Stimulated activated CD8-positive, alpha-beta memory T cell treated with anti-CD3 and anti-CD28 coated beads, Interleukin-15, amount 100 ng/mL, for 48 hours (primary cell): ENCODE results near the gene TMEM255B.
"Not testable (repeated sequence)": the region's sequence is repeated elsewhere in the genome, so short reads cannot be mapped to it uniquely, and the experiment has no call there.

Experiments
- DNase-seq, 2 donors: peaks; one replicate each; pipeline ENCODE4 v3.0.0-alpha.2; 2020; ENCODE audit warnings: low read depth in 2 of 2

Gene TMEM255B

DNA sequence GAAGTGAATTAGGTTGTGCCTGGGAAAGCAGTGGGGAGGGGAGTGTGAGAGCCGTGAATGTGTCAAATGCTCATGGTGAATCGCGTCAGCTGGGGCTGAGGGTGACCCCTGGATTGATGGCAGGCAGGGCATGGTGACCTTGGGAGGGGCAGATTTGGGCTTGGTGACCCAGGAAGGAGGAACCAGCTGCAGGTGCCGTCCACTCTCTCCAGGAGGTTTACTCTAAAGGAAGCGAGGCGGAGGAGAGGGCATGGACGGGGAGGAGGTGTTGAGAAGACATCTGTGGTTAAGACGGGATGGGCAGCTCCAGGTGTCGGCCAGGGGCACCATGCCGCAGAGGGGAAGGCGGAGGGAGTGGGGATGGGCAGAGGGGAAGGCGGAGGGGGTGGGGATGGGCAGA is 28.7 kb downstream of the TMEM255B start:
- DNase-seq = no peak

DNA sequence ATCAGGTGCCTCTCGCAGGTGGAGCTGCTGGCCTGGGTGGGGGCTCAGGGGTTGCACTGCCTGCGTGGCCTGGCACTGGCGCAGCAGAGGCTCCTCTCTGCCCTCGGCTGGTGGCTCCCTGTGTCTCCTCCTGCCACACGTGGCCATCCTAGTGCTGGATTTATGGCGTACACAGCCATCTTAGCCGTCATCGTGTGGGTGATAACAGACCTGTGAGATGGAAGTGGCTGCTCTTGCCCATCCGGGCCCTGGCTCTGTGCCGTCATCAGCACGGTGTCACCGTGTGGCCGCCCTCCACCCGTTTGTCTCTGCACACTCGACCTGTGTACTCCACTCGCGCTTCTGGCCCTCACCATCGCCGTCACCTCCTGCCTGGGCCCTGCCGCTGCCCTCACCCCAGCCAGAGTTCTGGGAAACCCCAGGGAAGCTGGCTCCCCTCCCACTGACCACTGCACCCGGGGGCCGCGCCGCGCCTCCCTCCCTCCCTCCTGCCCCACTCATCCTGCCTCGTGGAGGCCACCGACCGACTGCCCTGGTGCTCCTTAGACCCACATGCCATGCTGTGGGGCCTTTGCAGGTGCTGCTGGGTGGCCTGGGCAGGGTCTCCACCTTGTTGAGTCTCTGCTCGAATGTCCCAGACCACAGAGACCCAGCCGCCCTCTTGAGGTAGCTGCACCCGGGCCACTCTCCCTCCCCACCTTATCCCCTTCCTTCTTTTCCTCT is 29.5 kb downstream of the TMEM255B start:
- DNase-seq = no peak

DNA sequence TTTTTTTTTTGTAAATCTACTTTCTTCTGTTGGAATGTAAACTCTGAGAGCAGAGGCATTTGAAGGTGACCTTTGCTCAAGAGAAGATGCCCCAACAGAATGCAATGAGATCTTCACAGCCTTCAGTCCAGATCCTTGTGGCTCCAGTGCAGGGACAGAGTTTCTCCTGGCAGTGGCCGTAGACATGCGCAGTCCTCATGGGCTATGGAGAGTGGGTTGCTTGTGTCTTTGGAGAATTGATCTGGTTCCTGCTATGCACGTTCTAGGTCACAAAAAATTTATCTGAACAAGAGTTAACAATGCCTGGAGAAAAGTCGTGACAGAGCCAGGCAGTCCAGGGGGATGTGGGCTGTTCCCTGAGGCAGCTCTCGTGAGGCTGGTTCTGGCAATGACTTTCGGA is 30.1 kb downstream of the TMEM255B start:
- no peak for DNase-seq

DNA sequence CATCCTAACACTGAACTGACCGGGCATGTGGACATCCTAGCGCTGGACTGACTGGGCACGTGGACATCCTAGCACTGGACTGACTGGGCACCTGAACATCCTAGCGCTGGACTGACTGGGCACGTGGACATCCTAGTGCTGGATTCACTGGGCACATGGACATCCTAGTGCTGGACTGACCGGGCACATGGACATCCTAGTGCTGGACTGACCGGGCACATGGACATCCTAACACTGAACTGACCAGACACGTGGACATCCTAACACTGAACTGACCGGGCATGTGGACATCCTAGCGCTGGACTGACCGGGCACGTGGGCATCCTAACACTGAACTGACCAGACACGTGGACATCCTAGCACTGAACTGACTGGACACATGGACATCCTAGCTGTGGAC is 30.9 kb downstream of the TMEM255B start:
- not testable (repeated sequence) for DNase-seq

DNA sequence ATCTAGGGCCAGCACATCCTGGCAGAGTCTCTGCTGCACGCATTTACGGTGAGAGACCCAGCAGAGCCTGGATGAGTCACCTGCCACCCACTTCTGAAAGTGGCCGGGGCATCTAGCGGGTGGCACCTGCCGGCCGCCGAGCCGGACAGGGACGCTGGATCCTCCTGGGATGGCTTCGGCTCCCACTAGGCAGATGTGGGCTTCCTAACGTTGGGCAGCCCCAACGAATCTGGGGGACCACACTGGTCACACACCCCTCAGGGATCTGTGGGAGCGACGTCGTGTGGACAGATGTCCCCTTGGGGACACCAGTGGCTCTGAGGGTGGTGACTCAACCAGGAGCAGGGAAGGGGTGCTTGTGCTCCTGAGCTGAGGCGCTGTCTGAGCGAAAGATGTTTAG is 32.2 kb downstream of the TMEM255B start:
- no peak for DNase-seq

DNA sequence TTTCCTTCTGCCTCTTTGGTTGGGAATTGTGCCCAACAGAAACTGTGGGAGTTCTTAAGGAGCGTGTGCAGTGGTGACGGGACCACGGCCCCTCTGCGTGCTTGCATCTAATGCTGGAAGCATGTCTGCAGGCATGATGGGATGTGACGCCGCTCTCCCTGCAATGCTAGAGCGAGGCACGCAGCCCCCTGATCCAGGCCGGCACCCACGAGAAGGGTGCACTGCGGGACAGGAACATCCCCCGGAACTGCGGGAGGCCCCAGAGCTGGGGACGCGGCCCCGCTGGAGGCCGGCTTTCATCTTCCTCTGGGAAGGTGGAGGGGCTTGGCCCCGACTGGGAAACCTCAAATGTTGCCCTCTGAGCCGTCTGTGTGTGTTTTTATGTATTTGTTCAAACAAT is 32.7 kb downstream of the TMEM255B start:
- DNase-seq = no peak

DNA sequence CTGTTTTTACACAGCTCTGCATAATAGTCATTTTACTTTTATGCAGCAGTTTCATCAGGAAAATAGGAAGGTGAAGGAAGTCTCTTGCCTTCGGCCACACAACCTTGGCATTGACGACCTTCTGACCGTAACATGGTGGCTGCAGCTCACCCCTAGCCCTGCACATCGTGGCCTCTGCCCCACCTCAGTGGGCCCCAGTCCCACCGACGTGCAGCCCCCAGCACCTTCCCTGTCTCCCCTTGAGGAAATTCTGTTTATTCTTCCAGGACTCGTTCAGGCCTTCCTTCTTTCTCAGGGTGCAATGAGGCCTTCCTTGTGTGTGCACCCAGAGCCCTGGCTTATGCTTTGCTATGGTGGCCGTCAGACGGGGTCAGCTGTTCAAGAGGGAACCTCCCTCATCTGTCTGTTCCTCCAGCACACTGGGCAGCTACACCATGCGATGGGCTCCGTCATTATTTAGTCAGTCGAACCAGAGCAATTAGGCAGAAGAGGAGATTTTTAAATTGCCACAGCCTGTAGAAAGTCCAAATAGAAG is 33.3 kb downstream of the TMEM255B start:
- DNase-seq = no peak

DNA sequence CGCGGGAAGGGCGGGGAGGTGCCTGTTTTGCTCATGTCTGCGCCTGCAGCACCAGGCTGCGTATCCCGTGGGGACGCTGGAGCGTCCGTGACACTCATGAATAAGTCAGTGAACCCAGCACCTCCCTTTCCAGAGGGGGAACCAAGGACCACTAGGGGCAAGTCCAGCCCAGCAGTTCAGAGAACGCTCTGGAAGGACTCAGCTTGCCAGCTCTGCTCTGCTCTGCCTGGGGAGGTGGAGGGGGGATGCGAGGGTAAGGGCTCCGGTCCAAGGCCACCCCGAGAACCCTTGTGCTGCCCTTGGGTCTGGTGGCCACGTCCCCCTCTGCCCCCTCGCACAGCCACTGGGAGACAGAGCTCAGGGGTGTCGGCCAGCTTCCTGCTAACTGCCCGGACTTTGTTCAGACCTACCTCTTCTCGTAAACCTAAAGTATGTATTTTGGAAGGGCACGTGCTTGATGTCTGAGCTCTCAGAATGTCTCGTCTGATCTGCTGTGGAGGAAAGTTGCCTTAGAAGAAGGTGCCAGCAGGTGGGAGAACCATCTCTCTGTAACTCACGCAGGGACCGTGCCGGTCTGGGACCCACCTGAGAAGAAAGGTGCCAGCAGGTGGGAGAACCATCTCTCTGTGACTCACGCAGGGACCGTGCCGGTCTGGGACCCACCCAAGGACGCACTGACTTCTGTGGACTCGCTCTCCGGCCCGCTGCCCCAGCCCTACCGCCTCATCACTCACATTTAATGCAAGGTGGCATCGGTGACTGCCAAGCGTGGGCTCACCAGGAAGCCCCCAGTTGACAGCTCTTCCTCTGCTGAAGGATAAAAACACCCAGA is 34.1 kb downstream of the TMEM255B start:
- DNase-seq = no peak

DNA sequence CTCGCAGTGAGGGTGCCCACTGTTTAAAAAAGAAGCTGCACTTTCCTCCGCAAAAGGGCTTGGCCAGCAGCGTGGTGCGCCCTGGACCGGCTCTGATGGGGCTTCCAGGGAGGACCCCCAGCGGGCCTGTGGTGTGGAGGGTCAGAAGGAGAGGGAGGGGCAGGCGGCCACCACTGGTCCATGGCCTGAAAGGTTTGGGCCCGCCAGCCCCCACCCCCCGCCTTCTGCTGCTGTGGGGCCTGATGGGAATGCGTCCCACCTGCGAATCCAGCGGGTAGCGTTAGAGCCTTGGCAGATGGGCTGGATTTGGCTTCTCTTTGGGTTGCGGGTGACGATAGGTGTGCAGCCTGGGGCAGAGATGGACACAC is 34.7 kb downstream of the TMEM255B start:
- DNase-seq = no peak

DNA sequence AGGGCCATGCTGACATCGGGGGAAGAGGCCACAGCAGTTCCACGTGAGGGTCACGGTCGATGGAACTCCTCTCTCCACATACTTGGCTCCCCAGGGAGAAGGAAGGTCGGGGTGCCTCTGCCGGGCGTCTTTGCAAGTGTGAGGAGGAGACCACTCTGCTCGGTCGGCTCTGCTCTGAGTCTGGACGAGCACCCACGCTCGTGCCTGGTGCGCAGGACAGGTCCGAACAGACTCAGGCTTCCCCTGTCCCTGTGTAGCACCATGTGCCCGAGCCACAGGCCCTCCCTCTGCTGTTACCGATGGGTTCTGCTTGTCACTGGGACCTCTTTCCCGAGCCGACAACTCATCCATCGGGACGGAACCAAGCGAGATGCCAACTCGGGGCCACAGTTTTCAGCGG is 35.1 kb downstream of the TMEM255B start:
- DNase-seq = no peak

DNA sequence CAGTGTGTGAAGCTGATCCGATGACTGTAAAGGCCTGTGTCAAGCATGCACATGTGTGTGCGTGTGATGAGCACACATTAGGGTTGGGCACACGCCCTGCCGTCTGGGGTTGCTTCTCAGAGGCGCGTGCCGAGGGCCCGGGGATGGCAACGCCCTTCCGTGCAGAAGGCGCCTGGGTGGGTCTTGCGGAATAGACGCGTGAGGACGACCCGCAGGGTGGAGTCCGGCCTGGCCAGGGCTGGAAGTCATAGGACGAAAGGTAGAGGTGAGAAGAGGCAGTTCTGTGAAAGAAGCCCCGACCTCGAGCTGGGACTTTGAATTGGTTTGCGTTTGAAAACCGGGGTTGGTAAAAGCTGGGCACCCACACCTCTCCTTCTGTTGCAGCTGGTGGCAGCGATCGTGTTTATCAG is 35.7 kb downstream of the TMEM255B start:
- no peak for DNase-seq

DNA sequence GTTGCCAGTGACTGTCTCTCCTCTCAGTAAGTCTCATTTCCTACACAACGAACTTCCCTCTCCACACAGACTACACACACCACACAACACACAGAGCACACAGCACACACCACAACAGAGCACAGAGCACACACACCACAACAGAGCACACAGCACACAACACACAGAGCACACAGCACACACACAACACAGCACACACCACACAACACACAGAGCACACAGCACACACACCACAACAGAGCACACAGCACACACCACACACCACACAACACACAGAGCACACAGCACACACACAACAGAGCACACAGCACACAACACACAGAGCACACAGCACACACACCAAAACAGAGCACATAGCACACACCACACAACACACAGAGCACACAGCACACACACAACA is 36.3 kb downstream of the TMEM255B start:
- not testable (repeated sequence) for DNase-seq

DNA sequence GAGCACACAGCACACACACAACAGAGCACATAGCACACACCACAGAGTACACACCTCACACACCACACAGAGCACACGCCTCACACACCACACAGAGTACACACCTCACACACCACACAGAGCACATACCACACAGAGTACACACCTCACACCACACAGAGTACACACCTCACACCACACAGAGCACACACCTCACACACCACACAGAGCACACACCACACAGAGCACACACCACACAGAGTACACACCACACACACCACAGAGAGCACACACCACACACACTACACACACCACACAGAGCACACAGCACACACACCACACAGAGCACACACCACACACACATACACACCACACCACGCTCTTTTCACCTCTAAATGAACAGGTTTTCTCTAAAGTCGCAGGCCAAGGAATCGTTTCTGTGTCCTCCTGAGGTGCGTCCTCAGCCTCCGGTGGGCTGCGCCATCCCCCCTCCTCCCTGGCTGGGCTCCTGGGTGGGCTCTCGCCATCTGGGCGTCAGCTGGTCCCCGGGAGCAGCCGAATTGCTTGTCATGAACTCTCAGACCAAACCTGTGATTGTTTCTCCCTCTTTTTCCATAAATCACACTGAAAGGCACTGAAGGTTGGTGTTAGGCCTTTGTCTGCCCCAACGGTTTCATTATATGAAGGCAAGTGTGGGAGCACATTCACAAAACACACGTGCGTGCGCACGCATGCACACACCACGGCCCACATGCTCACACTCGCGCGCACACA is 37.4 kb downstream of the TMEM255B start:
- no peak for DNase-seq

DNA sequence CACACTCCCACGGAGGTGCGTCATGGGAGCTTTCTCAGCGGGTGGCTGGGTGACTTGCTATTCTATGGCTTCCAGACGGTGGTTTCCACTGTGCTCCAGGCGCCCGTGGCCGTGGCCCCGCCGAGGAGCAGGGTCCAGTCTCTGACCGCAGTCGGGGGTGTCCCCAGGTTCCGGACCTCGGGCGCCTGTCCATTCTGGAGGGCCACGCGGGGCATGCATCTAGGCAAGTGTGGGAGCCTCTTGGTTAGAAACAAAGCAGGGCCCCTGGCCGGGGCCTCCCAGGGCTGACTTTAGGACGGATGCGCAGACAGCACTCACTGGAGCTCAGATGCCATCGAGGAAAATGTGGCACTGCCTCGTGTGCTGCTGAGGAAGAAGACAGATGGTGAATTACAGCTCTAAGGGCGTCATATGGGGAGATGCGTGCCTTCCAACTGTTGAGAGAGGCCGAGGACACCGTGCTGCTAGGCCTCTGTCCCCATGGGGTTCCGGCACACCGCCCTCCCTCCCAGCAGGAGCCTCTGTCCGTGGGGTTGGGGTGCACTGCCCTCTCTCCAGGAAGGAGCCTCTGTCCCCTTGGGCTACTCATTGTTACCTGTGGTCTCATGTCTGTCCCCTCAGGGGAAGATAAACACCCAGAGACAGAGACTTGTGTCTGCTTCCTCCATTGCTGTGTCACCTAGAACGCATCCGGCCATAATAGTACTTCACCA is 38.1 kb downstream of the TMEM255B start:
- DNase-seq = no peak

DNA sequence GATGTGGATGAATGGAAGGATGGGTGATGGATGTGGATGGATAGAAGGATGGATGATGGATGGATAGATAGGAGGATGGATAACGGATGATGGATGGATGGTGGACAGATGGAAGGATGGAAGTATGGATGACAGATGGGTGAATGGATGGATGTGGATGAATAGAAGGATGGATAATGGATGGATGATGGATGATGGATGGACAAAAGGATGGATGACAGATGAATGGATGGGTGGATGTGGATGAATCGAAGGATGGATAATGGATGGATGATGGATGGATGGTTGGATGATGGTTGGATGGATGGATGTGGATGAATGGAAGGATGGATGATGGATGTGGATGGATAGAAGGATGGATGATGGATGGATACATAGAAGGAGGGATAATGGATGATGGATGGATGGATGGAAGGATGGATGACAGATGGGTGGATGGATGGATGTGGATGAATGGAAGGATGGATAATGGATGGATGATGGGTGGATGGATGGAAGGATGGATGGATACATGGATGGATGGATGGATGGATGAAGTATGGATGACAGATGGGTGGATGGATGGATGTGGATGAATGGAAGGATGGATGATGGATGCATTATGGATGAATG is 39.3 kb downstream of the TMEM255B start:
- DNase-seq = no peak

DNA sequence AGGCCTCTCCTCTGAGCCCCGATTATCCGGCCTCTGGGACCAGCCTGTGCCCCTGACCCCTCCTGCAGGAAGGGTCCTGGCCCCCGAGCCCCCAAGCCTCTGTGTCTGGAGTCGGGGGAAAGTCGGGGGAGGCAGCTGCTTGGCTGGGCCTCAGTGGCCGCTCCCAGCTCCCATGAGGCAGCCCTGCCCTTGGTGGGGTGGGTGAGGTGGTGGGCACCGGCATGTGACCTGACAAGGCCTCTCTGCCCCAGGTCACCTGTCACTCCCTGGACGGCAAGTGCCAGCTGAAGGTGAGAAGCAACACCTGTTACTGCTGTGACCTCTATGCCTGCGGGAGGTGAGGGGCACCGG is 41.5 kb downstream of the TMEM255B start:
- no peak for DNase-seq

DNA sequence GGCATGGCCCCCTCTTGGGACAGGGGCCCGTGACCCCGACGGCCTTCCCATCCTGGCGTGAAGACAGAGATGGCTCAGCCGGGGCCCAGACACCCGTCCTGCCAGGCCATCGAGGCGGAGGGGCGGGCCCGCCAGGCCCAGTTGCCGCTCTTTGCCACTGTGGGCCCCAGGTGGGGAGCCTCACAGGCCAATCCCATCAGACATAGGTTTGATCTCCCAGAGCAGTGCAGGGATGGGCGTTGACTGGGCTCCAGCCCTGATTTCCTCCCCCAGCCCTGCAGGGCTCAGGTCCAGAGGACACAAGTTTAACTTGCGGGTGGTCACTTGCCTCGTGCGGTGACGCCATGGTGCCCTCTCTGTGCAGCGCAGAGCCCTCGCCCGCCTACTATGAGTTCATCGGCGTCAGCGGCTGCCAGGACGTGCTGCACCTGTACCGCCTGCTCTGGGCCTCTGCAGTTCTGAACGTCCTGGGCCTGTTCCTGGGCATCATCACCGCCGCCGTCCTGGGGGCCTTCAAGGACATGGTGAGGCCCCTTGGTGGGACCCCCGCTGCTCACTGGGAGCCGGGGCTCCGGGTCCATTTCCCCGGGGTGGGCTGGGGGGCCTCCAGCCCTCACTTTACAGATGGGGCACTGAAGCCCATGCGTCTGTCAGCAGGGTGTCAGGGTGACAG is 42.4 kb downstream of the TMEM255B start:
- no peak for DNase-seq

DNA sequence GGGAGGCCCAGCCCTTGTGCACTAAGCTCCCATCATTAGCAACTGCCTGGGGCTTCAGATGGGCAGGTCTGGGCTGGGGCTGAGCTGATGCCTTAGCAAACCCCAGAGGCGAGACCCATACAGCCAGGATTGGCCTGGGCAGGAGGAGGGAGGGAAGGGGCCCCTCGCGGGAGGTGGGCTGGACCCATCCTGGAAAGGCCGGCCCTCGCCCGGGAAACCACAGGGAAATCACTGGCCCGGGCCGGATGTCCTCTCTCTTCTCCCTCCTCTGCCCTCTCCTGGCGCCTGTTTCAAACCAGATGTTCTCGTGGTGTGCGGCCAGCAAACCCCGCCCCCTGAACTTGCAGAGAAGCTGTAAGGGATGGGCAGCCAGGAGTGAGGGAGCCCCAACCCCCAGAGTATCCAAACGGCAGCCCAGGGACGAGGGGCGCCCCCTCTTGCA is 43.1 kb downstream of the TMEM255B start:
- no peak for DNase-seq

DNA sequence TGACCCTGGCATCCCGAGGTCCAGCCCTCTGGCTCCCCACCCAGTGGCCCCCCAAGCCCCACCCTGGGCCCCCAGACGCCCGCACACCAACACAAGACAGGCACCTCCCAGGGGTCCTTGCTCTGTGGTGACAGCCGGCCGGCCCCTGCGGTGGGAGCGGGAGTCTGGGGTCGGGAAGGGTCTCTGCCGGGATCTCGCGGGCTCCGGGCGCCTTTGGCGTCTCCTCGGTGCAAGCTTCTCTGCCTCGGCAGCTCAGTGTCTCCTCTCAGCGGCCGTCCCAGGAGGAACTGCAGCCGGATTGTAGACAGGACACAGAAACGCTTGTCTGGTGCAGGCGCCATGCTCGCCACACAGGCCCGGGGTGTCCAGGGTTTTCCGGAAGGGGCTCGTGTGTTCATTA is 43.7 kb downstream of the TMEM255B start:
- DNase-seq = no peak

DNA sequence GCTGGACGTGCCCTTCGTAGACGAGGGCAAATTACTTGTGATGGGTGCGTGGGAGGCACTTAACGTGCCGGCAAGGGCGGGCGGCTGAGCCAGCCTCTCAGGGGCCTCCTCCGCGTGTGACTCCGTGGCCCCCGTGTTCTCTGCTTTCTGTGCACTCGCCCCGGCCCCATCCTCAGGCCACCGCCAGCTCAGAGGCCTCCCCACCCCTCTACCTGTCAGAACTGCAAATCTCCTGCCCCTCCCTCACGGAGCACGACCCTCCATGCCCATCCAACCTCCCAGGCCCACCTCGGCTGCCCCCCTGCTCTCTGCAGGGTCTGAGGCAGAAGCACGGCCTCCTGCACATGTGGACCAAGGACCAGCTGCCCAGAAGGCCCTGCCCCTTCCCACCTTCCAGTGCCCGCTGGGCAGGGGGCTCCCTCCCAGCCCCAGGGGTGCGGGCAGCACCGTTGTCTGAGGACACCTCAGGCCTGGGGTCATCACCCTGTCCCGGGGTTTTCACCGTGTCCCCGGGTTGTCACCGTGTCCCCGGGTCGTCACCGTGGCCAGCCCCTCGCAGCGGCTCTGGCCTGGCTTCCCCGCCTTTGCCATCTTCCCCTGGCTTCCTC is 44.5 kb downstream of the TMEM255B start:
- DNase-seq = no peak
